Adipocyte (in vitro differentiated cells): ENCODE data around the gene PDE3B.
A peak's percentile ranks its signal among the peaks of the same experiment; 100 is the strongest.
"Not testable (repeated sequence)": the region's sequence is repeated elsewhere in the genome, so short reads cannot be mapped to it uniquely, and the experiment has no call there.

Source experiments
- DNase-seq: peaks from one replicate; pipeline ENCODE4 v3.0.0-alpha.2; 2015; ENCODE audit warnings: low read depth
- H3K27me3 ChIP-seq: replicated peaks from 2 replicates; pipeline ENCODE4 v1.7.0; 2013; ENCODE audit warnings: mild to moderate bottlenecking, low read length, moderate library complexity; ENCODE audit not compliant: control insufficient read depth, insufficient read depth
- H3K36me3 ChIP-seq: 2 replicates; pipeline ENCODE4 v1.7.0; 2013; ENCODE audit warnings: low read length, mild to moderate bottlenecking, moderate library complexity; ENCODE audit not compliant: control insufficient read depth, insufficient read depth, severe bottlenecking
- H3K4me1 ChIP-seq: 2 replicates; pipeline ENCODE4 v1.7.0; 2013; ENCODE audit warnings: mild to moderate bottlenecking, low read length, moderate library complexity; ENCODE audit not compliant: control insufficient read depth, insufficient read depth
- H3K4me3 ChIP-seq: 2 replicates; pipeline ENCODE4 v1.7.0; 2013; ENCODE audit warnings: mild to moderate bottlenecking, low read length, moderate library complexity
- H3K9ac ChIP-seq: 2 replicates; pipeline ENCODE4 v1.7.0; 2013; ENCODE audit warnings: mild to moderate bottlenecking, low read length, moderate library complexity
- H3K9me3 ChIP-seq: 2 replicates; pipeline ENCODE4 v1.7.0; 2013; ENCODE audit warnings: mild to moderate bottlenecking, low read length, moderate library complexity; ENCODE audit not compliant: control insufficient read depth

PDE3B gene

GRCh38 chr11:14751975-14752407 is 108.4 kb downstream of the PDE3B start:
- H3K9ac ChIP-seq = no peak overlapping the region
- no peak for DNase-seq
- H3K27me3 ChIP-seq = no peaks in the 10 kb centered on the region
- no peaks in the 10 kb centered on the region for H3K4me1 ChIP-seq
- no peaks in the 10 kb centered on the region for H3K9me3 ChIP-seq
- no peaks in the 10 kb centered on the region for H3K36me3 ChIP-seq
- no peak overlapping the region for H3K4me3 ChIP-seq

GRCh38 chr11:14755140-14755539 is 111.5 kb downstream of the PDE3B start:
- H3K9ac ChIP-seq = no peak overlapping the region
- no peaks in the 10 kb centered on the region for H3K27me3 ChIP-seq
- no peaks in the 10 kb centered on the region for H3K4me1 ChIP-seq
- H3K9me3 ChIP-seq = no peaks in the 10 kb centered on the region
- no peak for DNase-seq
- no peak overlapping the region for H3K4me3 ChIP-seq
- no peaks in the 10 kb centered on the region for H3K36me3 ChIP-seq

- no peak overlapping the region for H3K4me3 ChIP-seq
- no peak for DNase-seq
- no peak overlapping the region for H3K9ac ChIP-seq
- no peaks in the 10 kb centered on the region for H3K9me3 ChIP-seq
- no peaks in the 10 kb centered on the region for H3K4me1 ChIP-seq
- H3K27me3 ChIP-seq = no peaks in the 10 kb centered on the region
- H3K36me3 ChIP-seq = no peaks in the 10 kb centered on the region
These were observed 112.7 kb downstream of the PDE3B start for GRCh38 chr11:14756349-14756748.

GRCh38 chr11:14759300-14760012 is 115.9 kb downstream of the PDE3B start:
- H3K27me3 ChIP-seq, H3K9ac ChIP-seq, H3K4me3 ChIP-seq, DNase-seq, H3K9me3 ChIP-seq, H3K4me1 ChIP-seq, H3K36me3 ChIP-seq: not testable (repeated sequence)

- H3K36me3 ChIP-seq = no peaks in the 10 kb centered on the region
- H3K9me3 ChIP-seq = no peaks in the 10 kb centered on the region
- DNase-seq = no peak
- H3K4me3 ChIP-seq = no peak overlapping the region
- H3K9ac ChIP-seq = no peak overlapping the region
- no peaks in the 10 kb centered on the region for H3K4me1 ChIP-seq
- H3K27me3 ChIP-seq = no peaks in the 10 kb centered on the region
These were observed 120.6 kb downstream of the PDE3B start for GRCh38 chr11:14764179-14764578.

- Histone ChIP-seq H3K36me3 (no peaks in the 10 kb centered on the region), H3K9ac (no peak overlapping the region)
These were observed 121.2 kb downstream of the PDE3B start for GRCh38 chr11:14764579-14765527.

GRCh38 chr11:14766585-14766984 is 123.0 kb downstream of the PDE3B start:
- Histone ChIP-seq H3K9ac (no peak overlapping the region), H3K36me3 (no peaks in the 10 kb centered on the region), H3K4me1 (peaks cover 9% of the 10 kb centered on the region), H3K27me3 (no peaks in the 10 kb centered on the region), H3K9me3 (no peaks in the 10 kb centered on the region), H3K4me3 (no peak overlapping the region)
- no peak for DNase-seq

More at GRCh38 chr11:14764579-14765527, 121.2 kb downstream of the PDE3B start:
- Histone ChIP-seq H3K4me1 (no peaks in the 10 kb centered on the region), H3K9me3 (no peaks in the 10 kb centered on the region), H3K27me3 (no peaks in the 10 kb centered on the region), H3K4me3 (no peak overlapping the region)
- peak; percentile 48 for DNase-seq

GRCh38 chr11:14768526-14769188 is 125.1 kb downstream of the PDE3B start:
- Histone ChIP-seq H3K36me3 (no peaks in the 10 kb centered on the region), H3K9ac (no peak overlapping the region), H3K4me1 (peaks cover 12% of the 10 kb centered on the region), H3K27me3 (no peaks in the 10 kb centered on the region), H3K9me3 (no peaks in the 10 kb centered on the region), H3K4me3 (no peak overlapping the region)
- no peak for DNase-seq

- Histone ChIP-seq H3K36me3 (peaks cover 15% of the 10 kb centered on the region), H3K9me3 (no peaks in the 10 kb centered on the region), H3K9ac (no peak overlapping the region), H3K4me3 (no peak overlapping the region), H3K4me1 (peaks cover 23% of the 10 kb centered on the region), H3K27me3 (no peaks in the 10 kb centered on the region)
- DNase-seq = peak; percentile 1
These were observed 130.2 kb downstream of the PDE3B start for GRCh38 chr11:14773755-14774154.

- H3K4me1 ChIP-seq = peaks cover 23% of the 10 kb centered on the region
- H3K9me3 ChIP-seq = no peaks in the 10 kb centered on the region
- DNase-seq = no peak
- H3K36me3 ChIP-seq = peaks cover 15% of the 10 kb centered on the region
- H3K9ac ChIP-seq = no peak overlapping the region
- no peak overlapping the region for H3K4me3 ChIP-seq
- no peaks in the 10 kb centered on the region for H3K27me3 ChIP-seq
These were observed 131.1 kb downstream of the PDE3B start for GRCh38 chr11:14774721-14775120.

GRCh38 chr11:14775897-14776296 is 132.3 kb downstream of the PDE3B start:
- peaks cover 18% of the 10 kb centered on the region for H3K4me1 ChIP-seq
- no peak for DNase-seq
- H3K27me3 ChIP-seq = no peaks in the 10 kb centered on the region
- no peak overlapping the region for H3K4me3 ChIP-seq
- no peaks in the 10 kb centered on the region for H3K9me3 ChIP-seq
- H3K9ac ChIP-seq = no peak overlapping the region
- peaks cover 15% of the 10 kb centered on the region for H3K36me3 ChIP-seq
